HepG2 (cell line): ENCODE data around the gene BATF3. TPM values are rescaled to one million over a fixed set of nuclear protein-coding genes. Genes with fewer than 3 reads are reported as not detected.

ENCODE experiments used
- ATAC-seq: fragments of 200-7000 bp; cut with Tn5 transposase; 3 replicates; pipeline ENCODE4 v1.9.1; 2020; ENCODE audit warnings: mild to moderate bottlenecking, moderate library complexity
- BruUV-seq: library from RNA; stranded (reverse); fragments of 400-500 nt; replicated peaks from 2 replicates; lab custom pipeline; 2021; lab: Mats Ljungman, UMichigan
- CTCF ChIA-PET: fragments of 300-600 bp; formaldehyde crosslinking; extraction: SDS; loops from one replicate; lab custom pipeline; 2021; ENCODE audit warnings: low total read pairs, inconsistent platforms, low intra/inter-chr PET ratio; lab: Yijun Ruan, JAX
- POLR2A ChIA-PET: fragments of 350-600 bp; sonication (Branson Sonifier 250); formaldehyde crosslinking; loops from one replicate; lab custom pipeline; 2020; ENCODE audit warnings: antibody characterized with exemption, inconsistent platforms; lab: Yijun Ruan, JAX
- DNase-seq: peaks from one replicate; pipeline ENCODE4 v3.0.0-alpha.2; 2015; ENCODE audit warnings: low spot score
- FAIRE-seq: peaks from 3 replicates; lab custom pipeline; 2011; peaks lifted over from hg19 to GRCh38; lab: Jason Lieb, UNC
- H2AFZ ChIP-seq: one replicate; pipeline ENCODE4 v1.6.1; 2011; ENCODE audit warnings: low read length, inconsistent platforms
- H3K27ac ChIP-seq: fragments of 300-600 bp; 3 replicates; pipeline ENCODE4 v1.8.0; 2011; ENCODE audit warnings: mixed run types, mild to moderate bottlenecking, mixed read lengths, low read length, inconsistent platforms; ENCODE audit not compliant: insufficient read depth; ENCODE audit errors: extremely low read length
- H3K27me3 ChIP-seq, 2 experiments: fragments of 200-600 bp in 1 of 2; 2 replicates in 1 of 2; 3 replicates in 1 of 2; pipeline versions ENCODE4 v1.6.0 to v1.8.0; 2011; ENCODE audit warnings: low read length in 2 of 2, mild to moderate bottlenecking in 2 of 2, moderate library complexity in 2 of 2, inconsistent platforms in 1 of 2; ENCODE audit not compliant: insufficient read depth in 2 of 2, control insufficient read depth in 1 of 2
- H3K36me3 ChIP-seq, 2 experiments: fragments of 200-600 bp in 1 of 2; replicated peaks in 1 of 2; 2 replicates in 1 of 2; 3 replicates in 1 of 2; pipeline versions ENCODE4 v1.5.1 to v1.8.0; 2011; ENCODE audit warnings: low read length in 2 of 2, inconsistent platforms in 1 of 2; ENCODE audit not compliant: insufficient read depth in 2 of 2, control insufficient read depth in 1 of 2
- H3K4me1 ChIP-seq: 2 replicates; pipeline ENCODE4 v1.5.1; 2012; ENCODE audit warnings: low read length, inconsistent platforms; ENCODE audit not compliant: insufficient read depth
- H3K4me2 ChIP-seq: 2 replicates; pipeline ENCODE4 v1.6.0; 2011; ENCODE audit warnings: low read depth, low read length, inconsistent platforms
- H3K4me3 ChIP-seq, 3 experiments: fragments of 200-600 bp in 1 of 3; sonication (generic), shearing (Covaris generic) in 1 of 3; replicated peaks in 1 of 3; 2 replicates each; pipeline ENCODE4 v1.5.1; 2011 to 2016; ENCODE audit warnings: low read length in 3 of 3, inconsistent platforms in 2 of 3, low read depth in 2 of 3, mild to moderate bottlenecking in 2 of 3, control low read depth in 1 of 3, mixed read lengths in 1 of 3; ENCODE audit not compliant: insufficient read depth in 1 of 3
- H3K79me2 ChIP-seq: one replicate; pipeline ENCODE4 v1.6.1; 2011; ENCODE audit warnings: low read length, inconsistent platforms; ENCODE audit not compliant: insufficient read depth
- H3K9ac ChIP-seq: 2 replicates; pipeline ENCODE4 v1.6.0; 2011; ENCODE audit warnings: mild to moderate bottlenecking, low read depth, low read length, inconsistent platforms; ENCODE audit not compliant: insufficient read depth
- H3K9me3 ChIP-seq: 2 replicates; pipeline ENCODE4 v1.5.1; 2012; ENCODE audit warnings: mild to moderate bottlenecking, low read length
- H4K20me1 ChIP-seq: 2 replicates; pipeline ENCODE4 v1.6.0; 2011; ENCODE audit warnings: inconsistent platforms, mild to moderate bottlenecking, low read length, moderate library complexity; ENCODE audit not compliant: insufficient read depth
- DDIT3 ChIP-seq: sonication (generic); formaldehyde crosslinking; IDR thresholded peaks from 2 replicates; pipeline ENCODE4 v1.4.0; 2020; ENCODE audit warnings: mild to moderate bottlenecking, missing genetic modification reagents
- HES4 ChIP-seq: sonication (generic); formaldehyde crosslinking; IDR thresholded peaks from 2 replicates; pipeline ENCODE4 v1.9.0; 2021; ENCODE audit warnings: mild to moderate bottlenecking, missing genetic modification reagents, borderline replicate concordance
- MEF2D ChIP-seq: sonication (generic); formaldehyde crosslinking; IDR thresholded peaks from 2 replicates; pipeline ENCODE4 v1.5.1; 2020; ENCODE audit warnings: mild to moderate bottlenecking, missing genetic modification reagents
- YEATS2 ChIP-seq: sonication (generic); formaldehyde crosslinking; IDR thresholded peaks from 2 replicates; pipeline ENCODE4 v1.4.0; 2020; ENCODE audit warnings: missing genetic modification reagents, borderline replicate concordance
- ZBTB3 ChIP-seq: sonication (generic); formaldehyde crosslinking; IDR thresholded peaks from 2 replicates; pipeline ENCODE4 v1.4.0; 2020; ENCODE audit warnings: low read depth, mild to moderate bottlenecking, moderate library complexity, missing genetic modification reagents, borderline replicate concordance
- ZBTB38 ChIP-seq: sonication (generic); formaldehyde crosslinking; IDR thresholded peaks from 2 replicates; pipeline ENCODE4 v1.5.1; 2020; ENCODE audit warnings: mild to moderate bottlenecking, missing genetic modification reagents
- ZFP62 ChIP-seq: sonication (generic); formaldehyde crosslinking; IDR thresholded peaks from 2 replicates; pipeline ENCODE4 v1.4.0; 2020; ENCODE audit warnings: missing genetic modification reagents
- ZKSCAN5 ChIP-seq: sonication (generic); formaldehyde crosslinking; IDR thresholded peaks from 2 replicates; pipeline ENCODE4 v1.5.1; 2020; ENCODE audit warnings: mild to moderate bottlenecking, missing genetic modification reagents
- ZNF460 ChIP-seq: sonication (generic); formaldehyde crosslinking; IDR thresholded peaks from 2 replicates; pipeline ENCODE4 v1.5.1; 2020; ENCODE audit warnings: missing genetic modification reagents, mild to moderate bottlenecking, borderline replicate concordance
- ZNF670 ChIP-seq: sonication (generic); formaldehyde crosslinking; IDR thresholded peaks from 2 replicates; pipeline ENCODE4 v1.8.0; 2022; ENCODE audit warnings: mild to moderate bottlenecking, missing genetic modification reagents, borderline replicate concordance
- ZNF709 ChIP-seq: sonication (generic); formaldehyde crosslinking; IDR thresholded peaks from 2 replicates; pipeline ENCODE4 v1.5.0; 2020; ENCODE audit warnings: mild to moderate bottlenecking, missing genetic modification reagents
- WGBS: methylation state at CpG from one replicate; pipeline ENCODE4 v1.1.6; 2017; ENCODE audit warnings: low lambda C conversion rate; 5-methylcytosine and 5-hydroxymethylcytosine counted together
- in situ Hi-C: cut with HindIII; loops from 2 replicates; pipeline ENCODE4 v1.10.0; 2017; ENCODE audit warnings: low pct_unique_long_range_greater_than_20kb; ENCODE audit not compliant: extremely low pct_ligation_motif_present
- intact Hi-C: fragments of 100-400 bp; cut with micrococcal nuclease; formaldehyde crosslinking; loops from one replicate; pipeline ENCODE4 v1.10.0; 2022; ENCODE audit not compliant: unreplicated experiment
- polyA plus RNA-seq, 8 experiments: library from polyadenylated mRNA; depleted of rRNA in 3 of 8; stranded (reverse) in 7 of 8; unstranded in 1 of 8; fragments of >200 nt; fragmentation: Illumina TruSeq in 4 of 8; extraction: Trizol in 4 of 8; gene quantifications; 2 replicates each; pipeline versions ENCODE4 v1.2.1 to v1.2.3, GENCODE V29; 2011 to 2016; ENCODE audit warnings: low read depth in 4 of 8, missing spikeins in 1 of 8, mixed read lengths in 1 of 8; ENCODE audit not compliant: insufficient read depth in 1 of 8
- total RNA-seq, 5 experiments: library from RNA; depleted of rRNA; stranded (reverse); fragments of >200 nt; fragmentation: Illumina TruSeq; extraction: Trizol; gene quantifications; 2 replicates each; pipeline ENCODE4 v1.2.3, GENCODE V29; 2016; ENCODE audit warnings: low read depth in 1 of 5

BATF3 gene
- total and polyA plus RNA-seq, 2 of the 13 experiments (the other 11 are each of a cell fraction or from before 2014, with no cell fraction given): 0.13 TPM; not detected in 1

GRCh38 chr1:212719633-212720032, 20.0 kb upstream of the BATF3 start:
- in situ Hi-C loops: no loop called here
- TF ChIP-seq HES4: no peak
- TF ChIP-seq ZBTB38: no peak
- no peak for TF ChIP-seq ZNF670
- no peak for TF ChIP-seq ZKSCAN5 (CRISPR knock-in tag)
- no peak for TF ChIP-seq ZNF709 (CRISPR knock-in tag)
- TF ChIP-seq ZBTB3 (CRISPR knock-in tag): no peak
- TF ChIP-seq MEF2D: no peak
- no peak for TF ChIP-seq YEATS2
- no peak for TF ChIP-seq ZFP62 (CRISPR knock-in tag)
- TF ChIP-seq DDIT3 (CRISPR knock-in tag): no peak
- TF ChIP-seq ZNF460 (CRISPR knock-in tag): no peak
- TF ChIP-seq, all 625 proteins: peak for 0
- WGBS: 57% methylated on average over 2 of the region's 2 CpGs
- DNase-seq: no peak
- BruUV-seq: no TSS peak
- peaks cover 34% of the 10 kb centered on the region for H3K4me1 ChIP-seq
- no peak overlapping the region for H2AFZ ChIP-seq
- H3K79me2 ChIP-seq: no peaks in the 10 kb centered on the region
- no peaks in the 10 kb centered on the region; a peak in 1 of 5 replicates for H3K36me3 ChIP-seq
- H3K9me3 ChIP-seq: no peaks in the 10 kb centered on the region
- ChIA-PET POLR2A (no interaction called here), CTCF (no interaction called here)
- no peak for FAIRE-seq
- ATAC-seq: no peak
- no peak overlapping the region for H3K9ac ChIP-seq
- H3K4me2 ChIP-seq: no peak overlapping the region
- intact Hi-C loops: no loop called here
- H3K4me3 ChIP-seq: no peak overlapping the region
- 0 out of 5 replicates have a peak, but pooled peaks cover 0 to 3% of the 10 kb centered on the region in 2 experiments for H3K27me3 ChIP-seq
- no peak overlapping the region for H3K27ac ChIP-seq
- no peaks in the 10 kb centered on the region for H4K20me1 ChIP-seq
